ENCODE data around the gene ZFY. TPM values are rescaled to one million over a fixed set of nuclear protein-coding genes. Genes with fewer than 3 reads are reported as not detected.

ZFY gene
- total and polyA plus RNA-seq, 2 of the 8 experiments (the other 6 are each of a cell fraction or from before 2014, with no cell fraction given), result 1.5 to 8.9 TPM

DNA sequence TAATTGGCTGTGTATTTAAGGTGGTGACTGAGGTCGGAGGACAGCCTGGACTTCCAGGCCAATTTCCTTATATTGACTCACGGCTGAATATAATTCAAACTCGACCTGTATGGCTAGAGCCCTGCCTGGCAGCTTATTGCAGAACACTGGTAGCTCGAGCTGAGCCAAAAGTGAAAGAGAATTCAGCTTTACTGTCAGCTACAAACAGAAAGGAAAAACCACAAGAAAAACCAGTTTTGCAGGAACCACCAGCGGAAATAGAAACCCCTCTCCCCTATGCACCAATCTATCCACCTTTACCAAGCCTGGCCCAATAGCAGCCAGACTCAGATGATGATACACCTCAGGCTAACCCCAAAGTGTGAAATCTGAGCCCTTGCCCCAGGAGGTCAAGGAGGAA is 68.7 kb downstream of the ZFY start:
- H2BK5ac ChIP-seq (ENCODE audit: low read depth, low read length), result no peak overlapping the region
- H2AK5ac ChIP-seq (ENCODE audit: low read depth, low read length), result no peak overlapping the region
- H3K9me3 ChIP-seq (ENCODE audit: insufficient read depth in 2 of 2, low read depth in 1 of 2, low read length in 1 of 2), result no peaks in the 10 kb centered on the region
- H3K56ac ChIP-seq (replicated peaks; ENCODE audit: insufficient read length, low read depth, low read length), result no peak overlapping the region
- H2BK12ac ChIP-seq (ENCODE audit: low read depth, low read length), result no peak overlapping the region
- no peak overlapping the region for H2AFZ ChIP-seq (ENCODE audit: low read length)
- FAIRE-seq, result no peak
- no peaks in the 10 kb centered on the region for H4K20me1 ChIP-seq (replicated peaks in 1 of 2; ENCODE audit: control insufficient read depth in 1 of 2, insufficient read depth in 2 of 2, low read length in 2 of 2)
- H3K4me3 ChIP-seq (ENCODE audit: extremely low read depth in 1 of 4, insufficient read depth in 2 of 4, low read depth in 3 of 4, low read length in 4 of 4), result no peak overlapping the region
- no peaks in the 10 kb centered on the region for H3K27me3 ChIP-seq (replicated peaks in 1 of 4; ENCODE audit: control insufficient read depth in 3 of 4, extremely low read depth in 1 of 4, insufficient read depth in 3 of 4, low read length in 3 of 4)
- no peaks in the 10 kb centered on the region for H3K36me3 ChIP-seq (ENCODE audit: control insufficient read depth in 2 of 4, insufficient read depth in 4 of 4, low read length in 3 of 4)
- no peaks in the 10 kb centered on the region for H3K23me2 ChIP-seq (ENCODE audit: low read depth, low read length)
- no peak for DNase-seq (ENCODE audit: low read depth in 1 of 2, low spot score in 2 of 2)
- H3K23ac ChIP-seq (ENCODE audit: insufficient read length), result no peak overlapping the region
- H3K14ac ChIP-seq (ENCODE audit: insufficient read length), result no peak overlapping the region
- POLR2A ChIA-PET (ENCODE audit: partially characterized antibody), result no interaction called here
- no peak overlapping the region for H2BK120ac ChIP-seq (replicated peaks; ENCODE audit: low read depth, low read length)
- CTCF ChIA-PET (ENCODE audit: partially characterized antibody), result no interaction called here
- peaks cover 0 to 3% (median under 1%) of the 10 kb centered on the region in 4 experiments; a peak in 1 of 7 replicates for H3K4me1 ChIP-seq (replicated peaks in 1 of 4; ENCODE audit: control insufficient read depth in 3 of 4, insufficient read depth in 4 of 4, low read length in 3 of 4)
- no peak overlapping the region for H3K9ac ChIP-seq (replicated peaks in 1 of 4; ENCODE audit: extremely low read depth in 1 of 4, low read depth in 3 of 4, low read length in 3 of 4)
- H4K91ac ChIP-seq (replicated peaks; ENCODE audit: insufficient read length, low read length), result no peak overlapping the region
- H2BK20ac ChIP-seq (ENCODE audit: low read length), result no peak overlapping the region
- WGBS, 2 experiments (ENCODE audit: extremely low coverage in 1 of 2, insufficient coverage in 1 of 2, insufficient read length in 1 of 2, insufficient replicate concordance in 2 of 2, low coverage in 1 of 2, low lambda C conversion rate in 2 of 2, missing lambda C conversion rate in 1 of 2), result 67% methylated on average over 5 of the region's 5 CpGs; no CpG with 5 or more reads in 1 of the 2 experiments
- H3K18ac ChIP-seq (ENCODE audit: extremely low read depth, low read length), result no peak overlapping the region
- H3K27ac ChIP-seq (ENCODE audit: low read depth, low read length), result no peak overlapping the region
- no peak overlapping the region for H4K8ac ChIP-seq (ENCODE audit: extremely low read depth, insufficient read depth, low read length)
- no peak overlapping the region for H2BK15ac ChIP-seq (ENCODE audit: low read length)
- no peak overlapping the region for H4K5ac ChIP-seq (ENCODE audit: insufficient read length, low read depth, low read length)
- H3K4ac ChIP-seq (replicated peaks; ENCODE audit: insufficient read length, low read depth, low read length), result no peak overlapping the region
- H3K4me2 ChIP-seq (ENCODE audit: insufficient read depth in 1 of 2, low read depth in 2 of 2, low read length in 2 of 2), result peak overlapping the region in 1 of 2 experiments; percentile 13; a peak in 1 of 4 replicates
- H3K79me1 ChIP-seq (ENCODE audit: low read depth, low read length), result no peaks in the 10 kb centered on the region
- H3K79me2 ChIP-seq (ENCODE audit: control insufficient read depth in 1 of 2, insufficient read depth in 2 of 2, low read length in 2 of 2), result no peaks in the 10 kb centered on the region
- TF ChIP-seq BACH1 (IDR thresholded peaks at IDR 0.05; ENCODE audit: low read length), result no peak
- TF ChIP-seq EZH2 (IDR thresholded peaks at IDR 0.05; ENCODE audit: low read depth, low read length, severe bottlenecking), result no peak
- no peak for TF ChIP-seq HDAC2 (IDR thresholded peaks at IDR 0.05; ENCODE audit: borderline replicate concordance in 1 of 2, low read depth in 2 of 2, low read length in 2 of 2)
- no peak for TF ChIP-seq BRCA1 (IDR thresholded peaks at IDR 0.05; ENCODE audit: low read depth, low read length)
- no peak for TF ChIP-seq CBX8 (IDR thresholded peaks at IDR 0.05; ENCODE audit: borderline replicate concordance, low read depth, low read length)
- TF ChIP-seq, protein P1, sequence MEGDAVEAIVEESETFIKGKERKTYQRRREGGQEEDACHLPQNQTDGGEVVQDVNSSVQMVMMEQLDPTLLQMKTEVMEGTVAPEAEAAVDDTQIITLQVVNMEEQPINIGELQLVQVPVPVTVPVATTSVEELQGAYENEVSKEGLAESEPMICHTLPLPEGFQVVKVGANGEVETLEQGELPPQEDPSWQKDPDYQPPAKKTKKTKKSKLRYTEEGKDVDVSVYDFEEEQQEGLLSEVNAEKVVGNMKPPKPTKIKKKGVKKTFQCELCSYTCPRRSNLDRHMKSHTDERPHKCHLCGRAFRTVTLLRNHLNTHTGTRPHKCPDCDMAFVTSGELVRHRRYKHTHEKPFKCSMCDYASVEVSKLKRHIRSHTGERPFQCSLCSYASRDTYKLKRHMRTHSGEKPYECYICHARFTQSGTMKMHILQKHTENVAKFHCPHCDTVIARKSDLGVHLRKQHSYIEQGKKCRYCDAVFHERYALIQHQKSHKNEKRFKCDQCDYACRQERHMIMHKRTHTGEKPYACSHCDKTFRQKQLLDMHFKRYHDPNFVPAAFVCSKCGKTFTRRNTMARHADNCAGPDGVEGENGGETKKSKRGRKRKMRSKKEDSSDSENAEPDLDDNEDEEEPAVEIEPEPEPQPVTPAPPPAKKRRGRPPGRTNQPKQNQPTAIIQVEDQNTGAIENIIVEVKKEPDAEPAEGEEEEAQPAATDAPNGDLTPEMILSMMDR (IDR thresholded peaks at IDR 0.05; ENCODE audit: control extremely low read depth in 1 of 3, insufficient read depth in 1 of 3, low read depth in 1 of 3, low read length in 3 of 3), result no peak
- no peak for TF ChIP-seq GABPA (IDR thresholded peaks at IDR 0.05; ENCODE audit: borderline replicate concordance, insufficient read depth, low read length)
- no peak for TF ChIP-seq TBP (IDR thresholded peaks at IDR 0.05; ENCODE audit: low read depth, low read length)
- no peak for TF ChIP-seq NRF1 (IDR thresholded peaks at IDR 0.05; ENCODE audit: low read depth, low read length)
- TF ChIP-seq POLR2AphosphoS5 (IDR thresholded peaks at IDR 0.05; ENCODE audit: low read depth, low read length), result no peak
- no peak for TF ChIP-seq RFX5 (IDR thresholded peaks at IDR 0.05; ENCODE audit: borderline replicate concordance, low read depth, low read length)
- no peak for TF ChIP-seq TEAD4 (IDR thresholded peaks at IDR 0.05; ENCODE audit: low read depth, low read length)

Measured in H1 (cell line).